NCI-H2029 (cell line): ENCODE results near the gene GALNS.
"Not testable (repeated sequence)": the region's sequence is repeated elsewhere in the genome, so short reads cannot be mapped to it uniquely, and the experiment has no call there.

ENCODE experiments used
- DNase-seq: peaks from one replicate; lab custom pipeline; 2025; lab: John Stamatoyannopoulos, UW

The GALNS gene

DNA sequence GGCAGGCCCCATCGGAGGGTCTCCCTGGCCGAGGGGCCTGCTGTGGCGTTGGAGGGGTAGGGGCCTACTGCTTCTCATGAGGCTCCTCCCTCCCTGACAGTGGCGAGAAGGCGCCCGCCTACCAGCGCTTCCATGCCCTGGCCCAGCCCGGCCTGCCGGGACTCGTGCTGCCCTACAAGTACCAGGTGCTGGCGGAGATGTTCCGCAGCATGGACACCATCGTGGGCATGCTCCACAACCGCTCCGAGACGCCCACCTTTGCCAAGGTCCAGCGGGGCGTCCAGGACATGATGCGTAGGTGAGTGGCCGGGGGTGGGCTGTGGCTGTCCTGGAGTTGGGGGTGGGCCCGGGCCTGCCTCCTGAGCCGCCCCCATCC is 51.4 kb downstream of the GALNS start:
- no peak for DNase-seq

GRCh38 chr16:88804552-88805339 is 52.0 kb downstream of the GALNS start:
- peak; percentile 31 for DNase-seq

- DNase-seq, result no peak
Observed at GRCh38 chr16:88804173-88804551, 52.6 kb downstream of the GALNS start.

GRCh38 chr16:88803264-88803987 is 53.3 kb downstream of the GALNS start, which contains the start of gene CDT1:
Gene CDT1 (plus strand): TSS chr16:88803789. CDS start chr16:88803832, 43 bp downstream.
- peak; percentile 38 for DNase-seq

- DNase-seq, result no peak
Observed at GRCh38 chr16:88800277-88800592, 56.5 kb downstream of the GALNS start.

DNA sequence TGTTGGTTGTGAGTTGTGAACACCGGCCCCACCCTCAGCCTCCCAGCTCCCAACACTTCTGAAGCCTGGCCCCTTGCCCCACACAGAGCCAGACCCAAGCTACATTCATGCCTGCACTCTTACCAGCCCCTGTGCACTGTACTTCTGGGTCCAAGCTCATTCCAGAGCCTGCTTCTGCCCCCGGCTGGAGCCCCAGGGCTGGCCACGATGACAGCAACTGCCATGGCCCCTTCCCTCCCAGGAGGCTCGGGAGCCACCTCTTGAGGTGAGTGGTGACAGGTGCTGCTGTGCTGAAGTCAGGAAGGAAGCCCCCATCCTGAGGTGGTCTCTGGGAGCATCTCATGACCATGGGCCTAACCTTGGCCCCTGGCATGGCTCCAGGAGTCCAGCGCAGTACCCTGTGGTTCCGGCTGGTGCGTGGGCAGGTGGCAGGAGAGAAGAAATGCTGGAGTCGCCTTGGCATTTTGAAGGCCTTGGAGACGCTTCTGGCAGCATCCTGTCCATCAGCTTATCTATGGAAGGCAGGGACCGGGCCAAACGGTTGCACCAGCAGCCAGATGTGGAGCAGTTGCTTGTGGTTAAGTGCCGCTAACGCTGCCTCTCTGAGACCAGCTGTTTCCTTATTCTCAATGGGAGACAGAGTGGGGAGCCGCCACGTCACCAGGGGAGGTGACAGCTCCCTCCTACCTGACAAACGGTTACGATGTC is 57.0 kb downstream of the GALNS start:
- DNase-seq, result no peak

DNA sequence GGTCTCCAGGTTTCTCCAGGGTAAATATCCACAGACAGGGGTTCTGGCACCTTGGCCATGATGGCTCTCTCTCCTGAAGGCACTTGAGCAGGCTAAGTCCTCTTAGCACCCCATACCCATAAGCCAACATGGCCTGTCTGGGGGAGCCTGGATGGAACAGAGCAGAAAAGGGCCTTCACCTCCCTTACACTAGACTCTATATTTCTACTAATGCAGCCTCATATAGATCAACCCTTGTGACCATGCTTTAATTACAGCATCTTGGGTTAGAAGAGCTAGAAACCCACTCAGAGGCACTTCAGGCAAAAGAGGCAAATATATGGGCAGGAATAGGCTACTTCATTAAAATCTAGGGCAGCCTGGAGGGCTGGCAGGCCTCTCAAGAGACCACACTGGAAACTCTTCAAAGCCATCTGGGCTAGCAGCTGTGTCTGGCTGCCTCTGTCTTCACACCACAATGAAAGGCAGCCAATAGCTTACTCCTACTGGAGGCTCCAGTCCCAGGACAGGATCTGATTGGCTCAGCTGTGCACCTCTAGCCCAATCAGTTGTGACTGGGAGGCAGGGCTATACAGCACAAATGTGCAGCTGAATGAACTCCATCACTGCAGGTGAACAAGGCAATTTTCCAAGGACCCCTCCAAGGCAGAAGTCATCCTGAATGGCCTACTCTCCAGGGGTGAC is 57.8 kb downstream of the GALNS start:
- no peak for DNase-seq

DNA sequence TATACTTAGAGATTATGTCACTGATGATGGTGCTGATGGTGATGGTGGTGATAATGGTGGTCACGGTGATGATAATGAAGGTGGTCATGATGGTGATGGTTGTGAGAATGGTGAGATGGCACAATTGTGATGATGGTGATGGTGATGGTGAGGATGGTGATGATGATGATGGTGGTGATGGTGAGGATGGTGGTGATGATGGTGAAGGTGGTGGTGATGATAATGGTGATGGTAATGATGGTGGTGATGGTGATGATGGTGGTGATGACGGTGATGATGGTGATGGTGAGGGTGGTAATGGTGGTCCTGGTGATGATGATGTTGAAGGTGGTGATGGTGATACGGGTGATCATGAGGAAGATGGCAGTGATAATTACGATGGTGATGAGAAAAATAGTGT is 58.7 kb downstream of the GALNS start:
- DNase-seq, result no peak

DNA sequence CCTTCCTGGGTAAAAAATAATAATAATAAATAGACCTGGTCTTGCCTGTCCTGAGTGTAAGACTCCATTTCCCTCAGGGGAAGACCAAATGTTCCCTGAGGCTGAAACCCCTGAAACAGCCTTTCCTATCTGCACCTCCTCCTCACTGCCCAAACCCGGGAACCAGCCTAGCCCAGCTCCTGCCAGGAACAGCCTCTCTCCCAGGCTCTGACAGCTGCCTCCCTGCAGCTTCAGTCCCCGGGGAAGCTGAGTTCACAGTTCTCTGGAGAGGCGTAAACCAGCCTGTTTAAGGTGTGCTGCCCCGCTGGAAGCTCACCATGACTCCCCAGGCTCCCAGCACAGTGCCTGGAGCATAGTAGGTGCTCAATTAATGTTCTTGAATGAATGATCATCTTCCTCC is 60.5 kb downstream of the GALNS start:
- DNase-seq, result no peak

GRCh38 chr16:88793251-88793954 is 63.3 kb downstream of the GALNS start:
- no peak for DNase-seq

GRCh38 chr16:88792668-88793250 is 64.0 kb downstream of the GALNS start:
- DNase-seq, result no peak

DNA sequence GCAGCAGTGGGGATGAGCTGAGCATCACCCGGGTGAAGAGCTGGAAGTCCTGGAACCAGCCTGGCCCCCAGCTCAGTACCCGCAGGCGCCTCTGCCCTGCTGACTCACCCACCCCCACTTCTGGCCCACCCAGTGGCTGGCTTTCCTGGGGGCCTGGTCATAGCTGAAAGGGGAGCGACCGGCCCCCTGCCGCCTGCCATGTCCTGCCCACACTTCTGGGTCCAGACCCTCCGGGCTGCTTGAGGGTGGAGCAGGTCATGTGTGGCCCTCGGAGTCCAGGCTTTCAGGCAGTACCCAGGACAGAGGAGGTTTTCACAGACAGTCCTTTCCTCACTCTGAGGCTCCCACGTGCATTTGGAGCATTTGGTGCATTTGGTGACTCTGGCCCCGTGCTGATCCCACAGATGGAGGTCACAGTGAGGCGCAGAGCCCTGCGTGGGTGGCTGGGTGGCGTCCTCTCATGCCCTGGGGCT is 64.6 kb downstream of the GALNS start:
- DNase-seq, result no peak

DNA sequence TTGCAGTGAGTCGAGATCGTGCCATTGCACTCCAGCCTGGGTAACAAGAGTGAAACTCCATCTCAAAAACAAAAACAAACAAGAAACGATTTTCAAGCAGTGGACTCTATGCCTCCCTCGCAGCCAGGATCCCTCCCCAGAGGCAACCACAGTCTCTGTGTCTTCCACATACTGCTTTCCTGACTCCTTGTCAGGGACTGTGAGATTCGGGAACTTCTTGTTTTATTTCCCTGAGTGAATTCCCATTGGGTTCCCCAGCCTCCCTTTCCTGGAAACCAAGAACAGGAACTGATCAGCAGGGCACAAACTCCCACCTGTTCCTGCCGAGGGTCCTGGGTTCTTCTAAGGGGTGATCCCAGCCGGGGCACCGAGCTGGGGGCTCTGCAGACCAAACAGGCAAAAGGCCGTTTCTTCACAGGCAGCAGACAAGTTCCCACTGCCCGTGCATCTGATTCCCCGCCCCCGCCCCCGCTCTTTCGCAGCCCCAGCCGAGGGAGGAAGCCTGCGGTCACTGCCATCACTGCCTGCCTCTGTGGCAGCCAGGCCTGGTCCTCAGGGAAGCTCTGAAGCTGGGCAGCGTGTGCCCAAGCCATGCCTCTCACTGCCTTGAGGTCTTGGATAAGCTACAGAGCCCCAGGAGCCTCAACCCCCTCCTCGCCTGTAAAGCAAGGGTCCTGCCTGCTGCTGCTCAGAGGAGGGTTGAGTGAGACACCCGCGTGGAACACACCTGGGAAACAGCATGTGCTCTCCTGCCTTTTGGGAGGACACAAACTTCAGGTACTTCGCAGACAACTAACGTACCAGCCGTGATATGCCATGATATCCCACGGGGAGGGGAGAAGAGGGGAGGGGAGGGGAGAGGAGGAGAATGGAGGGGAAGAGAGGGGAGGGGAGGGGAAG is 66.2 kb downstream of the GALNS start:
- no peak for DNase-seq

DNA sequence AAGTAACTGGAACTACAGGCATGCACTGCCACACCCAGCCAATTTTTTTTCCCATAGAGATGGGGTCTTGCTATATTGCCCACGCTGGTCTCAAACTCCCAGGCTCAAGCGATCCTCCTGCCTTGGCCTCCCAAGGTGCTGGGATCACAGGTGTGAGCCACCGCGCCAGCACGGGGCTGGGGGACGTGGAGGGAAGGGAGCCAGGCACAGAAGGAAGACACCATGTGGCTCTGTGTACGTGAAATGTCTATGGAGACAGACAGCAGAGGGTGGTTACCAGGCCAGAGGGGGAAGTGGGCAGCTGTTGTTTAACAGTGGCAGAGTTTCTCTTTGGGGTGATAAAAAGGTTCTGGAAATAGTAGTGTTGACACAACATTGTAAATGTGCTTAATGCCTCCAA is 67.2 kb downstream of the GALNS start:
- DNase-seq, result no peak

GRCh38 chr16:88788749-88789148 is 68.0 kb downstream of the GALNS start:
- not testable (repeated sequence) for DNase-seq

DNA sequence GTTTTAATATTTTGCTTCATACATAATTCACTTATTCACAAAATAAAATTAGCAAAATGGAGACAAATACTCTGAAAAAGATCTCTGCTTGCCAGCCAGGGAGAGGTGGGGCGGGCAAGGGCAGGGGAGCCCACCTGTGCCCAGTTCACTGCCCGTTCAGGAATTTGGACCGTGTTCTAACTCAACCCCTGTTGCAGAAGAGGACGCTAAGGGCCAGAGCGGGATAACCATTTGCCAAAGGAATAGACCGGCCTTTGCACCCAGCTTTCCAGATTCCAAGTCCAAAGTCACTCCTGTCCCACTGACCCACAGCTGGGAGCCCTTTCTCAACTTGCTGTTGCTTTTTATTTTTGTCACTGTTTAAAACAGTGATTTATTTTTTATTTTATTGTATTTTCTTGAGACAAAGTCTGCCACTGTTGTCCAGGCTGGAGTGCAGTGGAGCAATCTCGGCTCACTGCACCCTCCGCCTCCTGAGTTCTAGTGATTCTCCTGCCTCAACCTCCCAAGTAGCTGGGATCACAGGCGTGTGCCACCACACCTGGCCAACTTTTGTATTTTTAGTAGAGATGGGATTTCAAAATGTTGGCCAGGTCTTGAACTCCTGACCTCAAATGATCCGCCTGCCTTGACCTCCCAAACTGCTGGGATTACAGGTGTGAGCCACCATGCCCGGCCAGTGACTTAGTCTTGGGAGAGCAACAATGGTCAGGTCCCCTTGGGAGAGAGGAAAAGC is 69.0 kb downstream of the GALNS start:
- DNase-seq, result no peak

DNA sequence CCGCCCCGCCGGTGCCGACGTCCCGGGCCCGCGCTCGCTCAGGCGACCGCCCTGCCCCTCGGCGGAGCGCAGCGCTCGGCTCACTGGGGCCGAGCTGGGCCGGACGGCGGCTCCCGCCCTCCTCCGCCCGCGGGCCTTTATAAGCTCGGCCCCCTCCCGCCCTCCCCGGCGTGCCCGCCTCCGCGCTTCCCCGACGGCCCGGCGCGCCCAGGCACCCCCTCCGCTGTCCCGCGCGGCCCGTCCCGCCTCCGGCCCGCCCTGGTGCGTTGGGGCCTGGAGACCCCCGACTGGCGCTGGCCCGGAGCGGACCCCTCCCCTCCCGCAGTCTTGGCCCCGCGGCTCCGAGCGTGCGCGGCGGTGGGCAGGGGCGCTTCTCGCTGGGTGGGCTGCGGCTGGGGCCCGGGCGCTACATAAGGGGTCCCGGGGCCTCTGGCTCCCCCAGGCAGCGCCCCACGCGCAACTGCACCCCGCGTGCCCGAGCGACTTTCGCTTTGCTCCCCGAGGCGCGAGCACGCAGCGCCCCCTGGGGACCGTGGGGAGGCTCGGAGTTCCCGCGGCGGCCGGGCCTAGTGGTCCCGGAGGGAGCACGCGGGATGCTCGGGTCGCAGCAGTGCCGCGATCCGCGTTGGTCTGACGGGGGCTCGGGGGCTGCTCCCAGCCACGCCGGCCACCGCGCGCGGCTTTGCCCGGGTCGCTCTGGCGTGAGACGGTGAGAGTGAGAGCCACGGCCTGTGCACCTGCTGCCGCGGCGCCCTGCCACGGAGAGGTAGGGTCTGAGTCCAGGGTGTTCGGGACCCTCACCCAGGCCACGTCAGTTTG is 71.4 kb downstream of the GALNS start, which contains the start of gene PIEZO1:
PIEZO1 (minus strand) TSS at position 115 of the 819 bp plus-strand sequence. CDS start 256 bp downstream, outside the sequence.
- no peak for DNase-seq

DNA sequence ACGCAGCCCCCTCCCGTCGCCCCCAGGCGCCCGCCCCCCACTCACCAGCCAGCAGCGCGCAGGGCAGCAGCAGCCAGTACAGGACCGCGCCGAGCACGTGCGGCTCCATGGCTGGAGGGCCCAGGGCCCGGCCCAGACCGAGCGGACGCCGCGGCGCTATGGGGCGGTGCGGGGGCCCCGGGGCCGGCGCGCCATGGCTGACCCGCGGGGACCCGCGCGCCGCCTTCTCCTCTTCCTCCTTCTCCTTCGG is 72.0 kb downstream of the GALNS start:
- no peak for DNase-seq
